Fibroblast of peridontal ligament (primary cell): ENCODE data around the gene KIAA0408.

Experiments
- DNase-seq: peaks from one replicate; pipeline ENCODE4 v3.0.0-alpha.2; 2010; ENCODE audit errors: extremely low read depth

The KIAA0408 gene

GRCh38 chr6:127459231-127459641 lies at the start of gene KIAA0408:
KIAA0408 (minus strand) TSS chr6:127459389; CDS start chr6:127453981, 5,408 bp downstream.
- peak; percentile 68 for DNase-seq

GRCh38 chr6:127506894-127507293 lies 47.7 kb upstream of the KIAA0408 start:
- no peak for DNase-seq

DNA sequence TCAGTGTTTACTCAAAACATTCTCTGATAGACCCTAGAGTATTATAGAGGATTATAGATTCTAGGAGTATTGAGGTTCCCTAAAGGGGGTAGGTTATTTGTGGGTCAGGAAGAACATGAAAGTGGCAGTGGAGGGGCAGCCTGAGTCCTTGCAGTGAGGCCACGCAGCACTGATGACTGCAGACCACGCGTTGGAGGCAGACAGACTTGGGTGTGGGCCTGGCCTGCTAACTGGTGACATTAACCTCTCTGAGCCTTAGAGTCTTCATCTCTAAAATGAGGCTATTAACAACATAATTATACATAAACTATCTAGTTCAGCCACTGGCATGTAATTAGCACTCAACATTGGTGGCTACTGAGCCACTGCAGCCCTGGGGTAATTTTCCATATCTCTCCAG lies 43.8 kb upstream of the KIAA0408 start:
- DNase-seq = no peak

DNA sequence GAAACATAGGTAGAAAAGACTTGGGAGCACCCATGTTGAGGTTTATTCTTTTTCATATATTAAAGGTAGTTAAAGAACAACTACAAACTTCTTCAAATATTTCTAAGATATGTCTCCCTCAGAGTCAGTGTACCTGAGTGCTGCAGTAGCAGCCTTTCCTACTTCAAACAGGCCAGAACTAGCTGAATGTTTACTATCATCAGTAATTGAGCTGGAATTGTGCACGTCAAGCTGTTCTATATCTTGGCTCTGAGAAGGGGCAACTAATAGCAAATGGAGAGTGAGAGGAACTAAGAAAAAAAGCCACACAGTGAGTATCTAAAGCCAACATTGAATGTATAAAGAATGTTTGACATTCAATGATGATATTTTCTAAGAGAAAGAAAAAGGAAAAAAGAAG lies 38.2 kb upstream of the KIAA0408 start:
- no peak for DNase-seq

DNA sequence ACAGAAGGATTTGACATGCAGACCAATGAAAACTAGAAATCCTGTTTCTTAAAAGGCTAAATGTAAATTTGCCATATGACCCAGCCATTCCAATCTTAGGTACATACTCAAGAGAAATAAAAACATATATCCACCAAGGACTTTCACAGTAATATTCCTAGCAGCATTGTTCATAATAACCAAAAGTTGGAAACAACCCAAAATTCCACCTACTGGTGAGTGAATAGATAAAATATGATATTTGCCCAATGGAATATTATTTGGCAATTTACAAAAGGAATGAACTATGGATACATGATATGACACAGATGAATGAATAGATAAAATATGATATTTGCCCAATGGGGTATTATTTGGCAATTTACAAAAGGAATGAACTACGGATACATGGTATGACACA lies 37.3 kb upstream of the KIAA0408 start:
- peak; percentile 36 for DNase-seq

DNA sequence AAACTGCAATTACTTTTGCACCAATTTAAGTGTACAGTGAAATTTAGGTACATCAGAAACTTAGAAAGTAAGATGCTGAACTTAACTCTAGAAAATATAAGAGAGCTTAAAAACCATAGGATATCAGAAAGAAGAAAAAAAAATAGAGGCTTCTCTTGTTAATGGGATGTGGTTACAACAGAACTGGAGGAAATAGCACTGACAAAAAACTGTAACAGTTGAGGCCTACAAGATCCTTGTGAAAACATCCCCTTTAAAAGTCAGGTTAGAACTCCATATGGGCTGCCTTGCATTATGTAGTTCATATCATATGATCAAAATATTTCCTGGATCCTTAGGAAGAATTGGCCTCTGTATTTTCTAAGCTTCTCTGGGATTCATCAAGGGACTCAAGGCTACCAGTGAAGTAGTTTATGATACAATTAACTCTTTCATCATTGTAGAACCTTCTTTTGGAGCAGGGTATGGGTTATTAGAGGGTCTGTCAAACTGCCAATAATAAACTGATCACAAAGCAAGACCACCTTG lies 35.1 kb upstream of the KIAA0408 start:
- DNase-seq = no peak

DNA sequence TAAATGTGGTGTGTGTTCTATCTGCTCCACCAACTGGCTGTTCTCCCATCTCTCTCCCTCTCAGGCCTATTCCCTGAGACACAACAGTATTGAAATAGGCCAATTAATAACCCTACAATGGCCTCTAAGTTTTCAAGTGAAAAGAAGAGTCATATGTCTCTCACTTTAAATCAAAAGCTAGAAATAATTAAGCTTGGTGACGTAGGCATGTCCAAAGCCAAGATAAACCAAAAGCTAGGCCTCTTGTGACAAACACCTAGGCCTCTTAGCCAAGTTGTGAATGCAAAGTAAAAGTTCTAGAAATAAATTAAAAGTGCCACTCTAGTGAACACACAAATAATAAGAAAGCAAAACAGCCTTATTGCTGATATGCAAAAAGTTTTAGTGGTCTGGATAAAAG lies 30.1 kb upstream of the KIAA0408 start:
- DNase-seq = no peak

GRCh38 chr6:127486934-127487333 lies 27.7 kb upstream of the KIAA0408 start:
- DNase-seq = no peak

DNA sequence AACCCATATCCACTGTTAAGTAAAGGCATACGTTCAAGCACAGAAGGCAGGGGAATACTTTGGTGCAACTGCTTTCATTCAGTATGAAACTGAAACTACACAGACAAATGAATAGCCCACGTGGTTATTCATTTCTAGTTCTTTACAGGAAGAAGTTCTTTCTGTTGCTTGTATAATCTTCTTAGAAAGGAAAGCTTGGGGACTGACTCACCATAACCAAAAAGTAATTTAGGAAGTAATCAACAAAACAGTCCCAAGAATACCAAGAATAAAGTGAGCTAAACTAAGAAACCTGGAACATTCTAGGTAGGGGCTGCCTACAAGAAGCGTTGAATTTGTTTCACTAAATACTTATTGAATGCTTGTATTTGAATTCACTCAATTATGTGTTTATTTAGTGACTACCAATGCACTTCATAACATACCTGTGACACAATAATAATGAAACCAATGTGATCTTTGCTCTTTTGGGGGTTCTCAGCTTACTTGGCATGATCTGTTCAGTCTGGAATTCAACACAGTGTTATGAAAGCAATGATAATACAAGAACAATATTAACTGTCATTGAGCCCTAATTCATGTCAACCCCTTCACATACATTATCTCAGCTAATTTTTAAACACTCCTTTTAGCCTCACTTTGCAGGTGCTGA lies 25.1 kb upstream of the KIAA0408 start:
- peak; percentile 72 for DNase-seq

DNA sequence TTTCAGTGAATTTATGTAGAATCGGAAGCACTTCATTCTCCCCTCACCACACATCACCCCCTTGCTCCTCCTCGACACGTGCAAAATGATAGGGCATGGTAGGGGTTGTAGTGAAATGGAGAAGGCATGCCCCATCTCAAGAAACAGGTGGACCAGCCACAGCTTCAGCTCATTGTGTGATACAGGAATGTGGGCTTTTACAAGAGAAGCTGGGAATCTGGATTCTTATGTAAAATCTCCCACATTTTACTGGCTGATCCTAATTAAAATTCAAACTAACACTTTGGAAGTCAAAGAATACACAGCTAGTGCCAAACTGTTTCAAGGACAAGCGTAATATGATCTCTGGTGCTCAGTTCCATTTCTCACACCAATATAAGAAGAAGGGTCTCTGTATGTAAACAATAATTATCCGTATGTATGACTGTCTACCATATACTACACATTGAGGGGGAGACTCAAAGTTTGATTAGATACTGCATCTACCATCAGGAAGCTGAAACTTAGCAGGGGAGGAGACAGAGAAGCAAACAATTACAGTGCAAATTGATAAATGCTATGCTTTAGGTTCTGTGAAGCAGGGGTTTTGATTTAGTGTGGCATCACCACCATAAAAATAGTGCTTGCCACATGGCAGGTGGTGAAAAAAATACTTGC lies 24.3 kb upstream of the KIAA0408 start:
- DNase-seq = no peak

DNA sequence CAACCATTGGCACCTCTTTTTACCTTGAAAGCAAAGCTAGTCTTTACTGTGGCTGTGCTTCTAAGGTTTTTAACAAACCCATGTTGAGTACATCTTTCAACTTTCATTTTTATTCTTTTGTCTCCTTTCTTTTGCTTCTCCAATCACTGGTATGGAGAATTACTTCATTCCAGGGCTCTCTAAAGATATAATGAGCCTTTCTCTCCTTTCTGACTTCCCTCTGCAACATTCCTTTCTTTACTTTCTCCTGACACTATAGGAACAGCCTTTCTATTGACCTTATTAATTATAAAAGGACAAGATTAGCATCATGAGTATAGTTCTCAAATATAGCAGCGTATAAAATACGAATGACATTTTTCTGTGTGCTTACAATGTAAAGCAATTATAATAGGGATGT lies 23.1 kb upstream of the KIAA0408 start:
- no peak for DNase-seq

- DNase-seq = peak; percentile 45
Measured at GRCh38 chr6:127481628-127482027, 22.4 kb upstream of the KIAA0408 start.

DNA sequence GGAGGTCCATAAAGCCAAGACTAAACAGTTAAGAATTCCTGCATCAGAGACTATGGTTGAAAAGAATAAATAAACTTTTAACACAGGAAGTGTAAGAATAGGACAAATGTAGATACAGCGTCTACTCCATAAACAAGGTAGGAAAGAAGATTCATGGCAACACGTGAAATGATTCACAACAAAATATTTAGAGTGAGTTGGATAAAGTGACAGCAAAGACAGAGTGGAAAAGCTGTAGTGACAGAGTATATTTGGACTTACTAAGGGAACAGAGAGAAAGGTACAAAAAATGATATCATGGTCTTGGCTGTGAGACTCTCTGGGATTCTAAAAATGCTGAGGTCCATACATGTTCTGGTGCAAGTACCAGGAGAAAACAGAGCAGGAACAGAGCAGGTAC lies 21.9 kb upstream of the KIAA0408 start:
- DNase-seq = no peak

GRCh38 chr6:127477658-127478057 lies 18.5 kb upstream of the KIAA0408 start:
- no peak for DNase-seq

GRCh38 chr6:127475823-127476176 lies 16.6 kb upstream of the KIAA0408 start:
- DNase-seq = no peak

DNA sequence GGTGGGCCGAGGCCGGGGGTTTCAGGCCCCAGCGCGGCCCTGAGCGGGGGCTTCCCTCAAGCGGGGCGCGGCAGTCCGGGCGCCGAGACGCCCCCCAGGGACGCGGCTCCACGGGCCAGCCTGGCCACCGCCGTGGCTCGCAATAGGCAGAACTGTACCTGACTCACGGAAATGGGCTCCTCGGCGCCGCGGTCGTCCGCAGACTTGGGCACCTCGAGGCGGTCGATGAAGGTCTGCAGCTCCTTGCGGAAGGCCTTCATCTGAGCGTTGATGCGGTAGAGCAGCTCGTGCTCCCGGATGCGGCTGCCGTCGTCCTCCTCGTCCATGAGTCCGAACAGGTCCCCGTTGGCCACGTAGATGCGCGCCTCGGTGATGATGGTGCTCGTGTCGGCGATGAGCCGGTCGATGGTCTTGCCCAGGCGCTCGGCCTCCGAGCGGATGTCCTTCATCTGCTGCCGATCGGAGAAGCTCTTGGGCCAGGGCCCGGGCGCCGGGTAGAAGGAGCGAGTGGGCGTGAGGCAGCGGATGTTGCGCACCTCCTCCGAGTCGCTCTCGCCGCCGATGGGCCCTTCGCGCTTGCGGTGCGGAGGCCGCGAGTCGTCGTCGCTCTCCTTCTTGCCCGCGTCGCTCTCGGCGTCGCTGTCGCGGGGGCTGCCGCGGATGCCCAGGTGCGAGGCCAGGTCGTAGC lies 16.1 kb upstream of the KIAA0408 start:
- no peak for DNase-seq

GRCh38 chr6:127471379-127472255 lies 12.4 kb upstream of the KIAA0408 start:
- DNase-seq = no peak

GRCh38 chr6:127468936-127469335 lies 9.7 kb upstream of the KIAA0408 start:
- DNase-seq = no peak

DNA sequence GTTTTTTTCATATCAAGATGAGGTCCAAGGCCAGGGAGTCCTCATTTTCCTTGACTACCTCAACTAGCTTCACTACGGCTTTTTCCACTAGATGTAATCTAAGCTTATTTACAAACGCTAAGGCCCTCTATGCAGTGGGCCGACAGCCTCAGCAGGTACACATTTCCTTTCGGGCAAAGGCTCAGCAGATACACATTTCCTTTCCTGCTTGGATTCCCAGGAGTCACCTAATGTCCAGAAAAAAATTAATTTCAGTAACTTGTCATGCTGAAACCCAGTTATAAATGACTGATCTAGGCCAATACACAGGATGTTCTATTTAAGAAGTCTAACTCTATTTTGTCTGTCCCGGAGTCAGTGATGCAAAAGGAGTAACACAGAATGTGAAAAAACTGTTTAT lies 7.2 kb upstream of the KIAA0408 start:
- no peak for DNase-seq

GRCh38 chr6:127464881-127465459 lies 5.8 kb upstream of the KIAA0408 start:
- peak; percentile 80 for DNase-seq

GRCh38 chr6:127464161-127464880 lies 5.1 kb upstream of the KIAA0408 start:
- DNase-seq = peak; percentile 94
